Left renal cortex interstitium (tissue), 4 donors: Measurements from ENCODE around the gene HEYL. TPM values are rescaled to one million over a fixed set of nuclear protein-coding genes. Genes with fewer than 3 reads are reported as not detected.
"Not testable (repeated sequence)": the region's sequence is repeated elsewhere in the genome, so short reads cannot be mapped to it uniquely, and the experiment has no call there.

Source experiments
- DNase-seq, 4 donors: peaks; one replicate each; pipeline ENCODE4 v3.0.0-alpha.2; 2013; ENCODE audit warnings: low read depth in 4 of 4, low spot score in 2 of 4, missing footprints in 1 of 4
- polyA plus RNA-seq, 4 donors: library from polyadenylated mRNA; unstranded; fragments of 120-200 nt; gene quantifications; one replicate each; pipeline ENCODE4 v1.2.1, GENCODE V29; 2013; ENCODE audit not compliant: insufficient read length in 4 of 4

HEYL gene
- polyA plus RNA-seq, 4 donors, result 21.6 to 24.5 (median 22.0) TPM

DNA sequence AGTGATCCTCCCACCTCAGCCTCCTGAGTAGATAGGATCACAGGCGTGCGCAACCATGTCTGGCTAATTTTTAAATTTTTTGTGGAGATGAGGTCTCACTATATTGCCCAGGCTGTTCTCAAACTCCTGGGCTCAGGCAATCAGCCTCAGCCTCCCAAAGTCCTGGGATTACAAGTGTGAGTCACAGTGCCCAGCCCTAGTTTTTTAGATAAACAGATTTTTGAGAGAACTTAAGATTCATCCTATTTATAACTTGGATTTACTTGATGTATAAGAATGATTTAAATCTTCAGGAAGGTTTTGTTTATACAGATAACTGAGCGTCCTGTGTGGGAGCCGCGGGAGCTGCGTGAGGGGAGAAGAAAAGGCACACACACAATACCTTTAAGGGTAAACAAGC is 26.2 kb downstream of the HEYL start:
- DNase-seq, result no peak

DNA sequence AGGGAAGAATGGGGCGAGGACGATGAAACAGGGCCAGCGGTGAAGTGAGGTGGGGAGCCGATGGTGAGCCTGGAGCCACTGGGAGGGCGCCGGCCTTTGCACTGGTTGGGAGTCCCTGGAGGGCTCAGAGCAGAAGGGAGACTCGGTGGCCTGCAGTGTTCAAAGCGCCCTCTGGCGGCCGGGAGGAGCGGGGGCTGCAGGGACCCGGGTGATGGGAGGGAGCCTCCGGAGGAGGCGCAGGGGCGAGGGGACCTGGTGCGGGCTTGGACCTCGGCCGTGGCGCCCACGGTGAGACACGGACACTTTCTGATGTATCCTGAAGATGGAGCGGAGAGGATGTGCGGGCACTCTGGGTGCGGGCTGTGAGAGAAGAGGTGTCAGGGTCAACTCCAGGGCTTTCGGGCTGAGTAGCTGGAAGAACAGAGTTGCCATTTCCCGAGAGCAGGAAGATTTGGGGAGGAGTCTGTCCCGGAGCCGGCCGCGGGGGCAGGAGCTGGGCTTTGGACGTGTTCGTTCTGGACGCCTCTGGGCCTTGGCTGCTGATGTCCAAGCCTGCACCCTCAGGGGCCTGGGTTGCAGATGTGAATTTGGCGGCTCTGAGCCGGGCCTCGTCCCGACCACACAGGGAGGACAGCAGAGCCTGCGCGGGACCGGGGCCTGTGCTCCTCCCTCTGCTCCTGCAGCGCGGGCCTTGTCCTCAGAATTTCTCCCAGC is 29.7 kb downstream of the HEYL start:
- DNase-seq, result no peak

DNA sequence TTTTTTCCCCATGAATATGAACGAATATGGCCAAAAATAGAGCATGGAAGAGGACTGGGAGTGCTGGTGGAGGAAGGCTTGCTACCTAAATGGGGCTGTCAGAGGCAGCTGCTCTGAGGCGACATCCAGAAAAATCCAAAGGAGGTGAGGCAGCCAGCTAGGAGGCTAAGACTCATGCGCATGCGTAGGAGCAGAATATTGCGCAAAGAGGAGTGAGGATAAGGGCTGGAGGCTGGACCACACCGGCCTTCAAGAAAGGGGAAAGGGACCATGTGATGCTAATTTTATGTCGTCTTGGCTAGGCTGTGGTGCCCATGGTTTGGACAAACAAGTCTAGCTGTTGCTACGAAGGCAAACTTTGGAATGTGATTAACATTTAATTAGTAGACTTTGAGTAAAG is 30.5 kb downstream of the HEYL start:
- DNase-seq, result no peak

DNA sequence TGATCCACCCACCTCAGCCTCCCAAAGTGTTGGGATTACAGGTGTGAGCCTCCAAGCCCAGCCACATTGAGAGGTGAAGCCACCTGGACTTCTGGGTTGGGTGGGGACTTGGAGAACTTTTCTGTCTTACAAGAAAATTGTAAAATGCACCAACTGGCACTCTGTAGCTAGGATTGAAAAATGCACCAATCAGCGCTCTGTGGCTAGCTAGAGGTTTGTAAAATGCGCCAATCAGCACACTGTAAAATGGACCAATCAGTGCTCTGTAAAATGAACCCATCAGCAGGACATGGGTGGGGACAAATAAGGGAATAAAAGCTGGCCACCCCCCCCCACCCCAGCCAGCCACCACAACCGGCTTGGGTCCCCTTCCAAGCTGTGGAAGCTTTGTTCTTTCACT is 35.8 kb downstream of the HEYL start:
- not testable (repeated sequence) for DNase-seq

DNA sequence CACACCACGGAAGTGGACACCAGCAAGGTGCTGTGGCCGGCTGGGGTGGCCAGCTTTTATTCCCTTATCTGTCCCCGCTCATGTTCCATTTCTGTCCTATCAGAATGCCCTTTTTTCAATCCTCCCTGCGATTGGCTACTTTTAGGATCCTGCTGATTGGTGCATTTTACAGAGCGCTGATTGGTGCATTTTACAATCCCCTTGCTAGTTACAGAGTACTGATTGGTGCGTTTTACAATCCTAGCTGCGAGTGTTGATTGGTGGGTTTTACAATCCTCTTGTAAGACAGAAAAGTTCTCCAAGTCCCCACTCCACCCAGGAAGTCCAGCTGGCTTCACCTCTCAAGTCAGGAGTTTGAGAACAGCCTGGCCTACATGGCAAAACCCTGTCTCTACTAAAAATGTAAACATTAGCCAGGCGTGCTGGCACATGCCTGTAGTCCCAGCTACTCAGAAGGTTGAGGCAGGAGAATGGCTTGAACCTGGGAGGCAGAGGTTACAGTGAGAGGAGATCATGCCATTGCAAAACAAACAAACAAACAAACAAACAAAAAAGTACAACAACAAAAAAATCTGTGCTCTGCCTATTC is 37.7 kb downstream of the HEYL start:
- not testable (repeated sequence) for DNase-seq

DNA sequence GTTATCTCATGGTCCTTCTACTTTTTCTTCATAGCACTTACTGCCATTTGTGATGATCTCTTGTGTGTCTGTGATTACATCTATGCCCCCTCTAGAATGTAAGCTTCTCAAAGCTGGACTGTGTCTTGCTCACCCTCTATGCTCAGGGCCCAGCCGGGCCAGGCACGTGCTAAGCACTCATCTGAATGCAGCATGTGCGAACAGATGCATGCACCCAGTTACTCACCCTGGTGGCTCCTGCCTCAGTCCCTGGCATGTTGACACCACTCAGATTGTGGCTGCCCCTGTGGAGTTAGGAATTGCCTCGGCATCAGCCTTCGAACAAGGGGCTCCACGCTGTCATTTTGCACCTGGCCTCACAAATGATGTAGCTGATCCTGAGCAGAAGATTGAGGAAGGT is 43.3 kb downstream of the HEYL start:
- no peak for DNase-seq

DNA sequence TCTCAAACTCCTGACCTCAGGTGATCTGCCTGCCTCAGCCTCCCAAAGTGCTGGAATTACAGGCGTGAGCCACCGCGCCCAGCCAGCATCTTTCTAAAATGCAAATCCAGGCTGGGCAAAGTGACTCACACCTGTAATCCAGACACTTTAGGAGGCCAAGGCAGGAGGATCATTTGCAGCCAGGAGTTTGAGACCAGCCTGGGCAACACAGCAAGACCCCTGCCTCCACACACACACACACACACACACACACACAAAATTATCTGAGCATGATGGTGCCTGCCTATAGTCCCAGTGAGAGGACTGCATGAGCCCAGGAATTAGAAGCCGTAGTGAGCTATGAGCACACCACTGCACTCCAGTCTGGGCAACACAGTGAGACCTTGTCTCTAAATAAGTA is 46.1 kb downstream of the HEYL start:
- no peak for DNase-seq

DNA sequence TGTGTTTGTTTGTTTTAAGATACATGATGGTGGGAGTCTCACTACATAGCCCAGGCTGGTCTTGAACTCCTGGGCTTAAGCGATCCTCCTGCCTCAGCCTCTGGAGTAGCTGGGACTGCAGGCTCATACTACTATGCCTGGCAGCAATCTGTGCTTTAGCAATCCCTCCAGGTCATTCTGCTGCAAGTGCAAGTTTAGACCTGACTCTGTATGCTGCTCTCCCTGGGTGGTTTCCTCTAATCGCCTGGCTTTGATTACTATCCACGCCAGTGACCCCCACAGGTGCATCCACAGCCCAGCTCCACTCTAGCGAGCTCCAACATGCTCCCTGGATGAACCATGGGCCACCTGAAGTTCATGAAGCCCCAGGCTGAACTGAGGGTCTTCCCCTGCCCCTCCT is 47.4 kb downstream of the HEYL start:
- DNase-seq, result no peak

DNA sequence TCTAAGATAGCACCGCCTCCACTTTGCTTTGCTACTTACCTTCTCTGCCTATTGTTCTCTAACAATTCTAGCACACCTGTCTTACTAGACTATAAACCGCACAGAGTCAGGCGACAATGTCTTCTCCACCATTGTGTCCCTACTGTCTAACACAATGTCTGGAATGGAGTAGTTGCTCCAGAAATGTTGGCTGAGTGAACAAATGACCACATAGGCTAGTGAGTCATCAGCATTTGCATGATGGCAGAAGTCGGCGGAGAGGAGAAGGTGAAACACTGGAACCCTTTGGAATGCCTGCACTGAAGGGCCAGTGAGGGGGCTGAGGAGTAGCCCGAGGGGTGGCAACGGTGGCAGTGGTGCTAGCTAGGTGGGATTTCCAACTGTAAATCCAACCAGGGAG is 48.9 kb downstream of the HEYL start:
- DNase-seq, result no peak

DNA sequence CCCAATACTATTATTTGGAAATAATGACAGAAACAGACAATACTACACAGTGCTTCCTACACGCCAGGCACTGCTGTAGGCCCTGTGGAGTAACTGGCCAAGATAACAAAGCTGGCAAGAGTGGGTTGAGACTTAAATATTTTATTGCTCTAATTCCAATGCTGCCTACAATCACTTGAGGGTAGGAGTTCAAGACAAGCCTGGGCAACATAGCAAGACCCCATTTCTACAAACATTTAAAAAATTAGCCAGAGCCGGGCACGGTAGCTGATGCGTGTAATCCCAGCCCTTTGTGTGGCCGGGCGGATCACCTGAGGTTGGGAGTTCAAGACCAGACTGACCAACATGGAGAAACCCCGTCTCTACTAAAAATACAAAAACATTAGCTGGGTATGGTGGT is 53.5 kb downstream of the HEYL start:
- DNase-seq, result no peak

DNA sequence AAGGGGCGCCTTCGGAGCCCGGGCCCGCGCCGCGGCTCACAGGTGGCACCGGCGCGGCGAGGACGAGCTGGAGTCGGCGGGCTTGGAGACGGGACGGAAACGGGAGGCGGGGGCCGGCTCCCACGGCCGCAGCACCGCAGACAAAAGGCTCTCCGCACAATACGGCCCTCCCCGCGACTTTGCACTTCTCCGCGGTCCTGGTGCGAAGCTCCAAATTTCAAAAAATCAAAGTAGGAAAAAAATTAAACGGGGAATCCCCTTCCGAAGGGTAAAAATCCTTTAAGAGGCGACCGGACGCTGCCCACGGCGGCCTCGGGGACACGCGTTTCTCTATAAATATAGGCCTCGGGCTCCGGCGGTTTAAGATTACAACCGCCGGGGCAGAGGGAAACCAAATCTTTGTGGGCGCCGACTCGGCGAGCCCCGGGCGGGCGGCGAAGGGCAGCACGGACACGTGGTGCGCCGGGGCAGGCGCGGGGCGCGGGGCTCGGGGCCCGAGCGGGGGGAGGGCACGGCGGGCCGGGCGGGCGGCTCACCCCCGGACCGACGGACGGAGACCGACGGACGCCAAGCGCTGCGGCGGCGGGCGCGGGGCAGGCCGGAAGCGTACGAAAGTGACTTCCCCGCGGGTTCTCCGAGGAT is 63.3 kb downstream of the HEYL start:
- DNase-seq, result peak in 1 of 4 donors; percentile 6

DNA sequence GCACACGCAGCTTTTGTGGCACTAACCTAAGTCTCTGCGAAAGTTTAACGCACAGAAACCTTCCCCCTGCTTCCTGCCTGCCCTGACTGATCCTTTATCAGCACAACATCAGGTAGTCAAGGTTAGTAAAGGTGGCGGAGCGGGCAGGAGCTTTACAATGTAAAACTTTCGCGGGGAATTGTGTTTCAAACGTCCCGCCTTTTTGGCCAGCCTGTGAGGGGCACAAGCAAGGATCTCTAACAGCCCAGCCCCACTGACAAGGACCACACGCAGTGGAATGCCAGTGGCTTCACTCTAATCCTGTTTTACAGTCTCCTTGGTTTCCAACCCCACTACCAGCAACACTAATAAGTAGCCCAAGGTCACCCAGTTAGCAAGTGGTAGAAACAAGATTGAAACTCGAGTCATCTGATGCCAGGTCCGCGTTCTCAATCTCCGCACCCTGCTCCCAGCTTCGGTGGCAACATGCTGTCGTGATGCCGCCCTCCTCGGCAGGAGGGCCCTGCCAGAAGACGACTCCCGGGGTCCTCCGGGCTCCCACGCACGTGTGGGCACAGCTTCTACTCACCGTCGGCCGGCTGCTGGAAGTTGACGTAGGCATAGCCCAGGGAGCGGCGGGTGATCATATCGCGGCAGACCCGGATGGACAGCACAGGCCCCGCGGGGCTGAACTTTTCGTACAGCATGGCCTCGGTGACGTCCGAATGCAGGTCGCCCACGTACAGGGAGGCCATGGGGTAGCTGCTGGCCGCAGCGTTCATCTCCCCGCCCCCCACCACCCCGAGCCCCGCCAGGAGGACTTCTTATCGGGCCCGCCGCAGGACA is 64.0 kb downstream of the HEYL start:
- peak in 1 of 4 donors; percentile 10 for DNase-seq

DNA sequence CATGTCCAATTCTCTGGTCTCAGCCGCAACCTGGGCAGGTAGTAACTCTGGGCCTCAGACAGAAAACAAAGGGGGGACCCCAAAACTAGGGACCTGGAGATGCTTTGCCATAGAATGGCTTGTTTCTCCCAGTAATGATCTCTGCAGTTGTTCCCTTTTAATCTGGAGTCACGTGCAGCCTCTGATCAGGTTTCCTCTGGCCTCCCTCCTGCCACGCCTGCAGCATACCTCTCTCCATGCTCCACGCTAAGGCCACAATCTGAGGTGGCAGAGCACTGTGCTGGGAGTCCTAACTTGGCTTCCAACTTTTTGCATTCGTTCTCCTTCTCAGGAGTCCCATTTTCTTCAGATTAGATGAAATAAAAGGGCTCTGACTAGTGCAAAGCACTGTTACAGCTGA is 64.8 kb downstream of the HEYL start:
- DNase-seq, result no peak

Other genes starting within 250 kb of the HEYL start
- gene BMP8A, start 148.0 kb downstream of the HEYL start, polyA plus RNA-seq, result under 1 TPM; 0.41 to 0.88 (median 0.50) TPM
- gene PABPC4, start 62.9 kb downstream of the HEYL start, polyA plus RNA-seq, result 100 to 1,000 TPM; 179 to 240 (median 206) TPM
- 1 to 10 TPM in 1 of 4 donors, under 1 TPM in 3; 0.27 to 1.1 (median 0.32) TPM for gene NT5C1A, start 32.5 kb upstream of the HEYL start, polyA plus RNA-seq
- gene HPCAL4, start 51.8 kb upstream of the HEYL start, polyA plus RNA-seq, result 1 to 10 TPM in 1 of 4 donors, under 1 TPM in 3; 0.48 to 1.7 (median 0.90) TPM
- gene PPIE, start 99.2 kb upstream of the HEYL start, polyA plus RNA-seq, result 10 to 100 TPM; 60.4 to 72.0 (median 67.0) TPM
- under 1 TPM in 3 of 4 donors, not detected in 1; 0.27 to 0.74 (median 0.53) TPM for gene OXCT2, start 131.7 kb upstream of the HEYL start, polyA plus RNA-seq
- 1 to 10 TPM; 1.4 to 4.0 (median 2.7) TPM for gene BMP8B, start 149.2 kb upstream of the HEYL start, polyA plus RNA-seq
- 10 to 100 TPM; 26.9 to 52.1 (median 35.1) TPM for gene TRIT1, start 243.9 kb upstream of the HEYL start, polyA plus RNA-seq